Activated CD8-positive, alpha-beta memory T cell treated with anti-CD3 and anti-CD28 coated beads, Interleukin-2, amount 50 U/mL, for 4 hours (primary cell): ENCODE data around the gene HOXB5.

ENCODE experiments used
- DNase-seq: peaks from one replicate; pipeline ENCODE4 v3.0.0-alpha.2; 2020

Gene HOXB5

GRCh38 chr17:48546924-48547807, 46.4 kb downstream of the HOXB5 start:
- no peak for DNase-seq

GRCh38 chr17:48546137-48546923, 47.2 kb downstream of the HOXB5 start:
- DNase-seq: no peak

- no peak for DNase-seq
These were observed 48.0 kb downstream of the HOXB5 start for GRCh38 chr17:48545539-48545938.

GRCh38 chr17:48545022-48545375, 48.6 kb downstream of the HOXB5 start, which contains the start of gene HOXB2:
TSS of gene HOXB2 (minus strand) at chr17:48545109. CDS start at chr17:48544911, 198 bp downstream.
- no peak for DNase-seq

GRCh38 chr17:48544349-48545021, 49.1 kb downstream of the HOXB5 start:
- DNase-seq: no peak

GRCh38 chr17:48543854-48544348, 49.7 kb downstream of the HOXB5 start:
- peak; percentile 34 for DNase-seq

- peak; percentile 53 for DNase-seq
These were observed 50.3 kb downstream of the HOXB5 start for GRCh38 chr17:48543107-48543853.

GRCh38 chr17:48542698-48543106, 50.9 kb downstream of the HOXB5 start:
- no peak for DNase-seq

GRCh38 chr17:48542114-48542656, 51.4 kb downstream of the HOXB5 start:
- DNase-seq: no peak

GRCh38 chr17:48541577-48542113, 51.9 kb downstream of the HOXB5 start:
- DNase-seq: peak; percentile 27
